Measurements from ENCODE around the gene KCTD7. TPM values are rescaled to one million over a fixed set of nuclear protein-coding genes. Genes with fewer than 3 reads are reported as not detected.
"Not testable (repeated sequence)": the region's sequence is repeated elsewhere in the genome, so short reads cannot be mapped to it uniquely, and the experiment has no call there.

Gene KCTD7
- 18.3 TPM for polyA plus RNA-seq (ENCODE audit: insufficient read length)

GRCh38 chr7:66628361-66629221, at the start of gene KCTD7:
Gene KCTD7 (plus strand): TSS chr7:66628881. CDS start chr7:66629065, 184 bp downstream.
- DNase-seq (ENCODE audit: low read depth): peak; percentile 85

GRCh38 chr7:66580380-66580779, 48.3 kb upstream of the KCTD7 start:
- not testable (repeated sequence) for DNase-seq (ENCODE audit: low read depth)

- not testable (repeated sequence) for DNase-seq (ENCODE audit: low read depth)
Measured at GRCh38 chr7:66582816-66583489, 45.7 kb upstream of the KCTD7 start.

GRCh38 chr7:66583490-66584110, 45.1 kb upstream of the KCTD7 start:
- DNase-seq (ENCODE audit: low read depth): no peak

GRCh38 chr7:66586181-66586580, 42.5 kb upstream of the KCTD7 start:
- DNase-seq (ENCODE audit: low read depth): no peak

GRCh38 chr7:66588226-66588625, 40.5 kb upstream of the KCTD7 start:
- not testable (repeated sequence) for DNase-seq (ENCODE audit: low read depth)

- not testable (repeated sequence) for DNase-seq (ENCODE audit: low read depth)
Measured at GRCh38 chr7:66588856-66589570, 39.7 kb upstream of the KCTD7 start.

- DNase-seq (ENCODE audit: low read depth): not testable (repeated sequence)
Measured at GRCh38 chr7:66590302-66591057, 38.2 kb upstream of the KCTD7 start.

GRCh38 chr7:66591058-66591798, 37.5 kb upstream of the KCTD7 start:
- not testable (repeated sequence) for DNase-seq (ENCODE audit: low read depth)

GRCh38 chr7:66591799-66592596, 36.7 kb upstream of the KCTD7 start:
- DNase-seq (ENCODE audit: low read depth): peak; percentile 82

GRCh38 chr7:66592597-66593146, 36.0 kb upstream of the KCTD7 start:
- not testable (repeated sequence) for DNase-seq (ENCODE audit: low read depth)

GRCh38 chr7:66594082-66594481, 34.6 kb upstream of the KCTD7 start:
- not testable (repeated sequence) for DNase-seq (ENCODE audit: low read depth)

GRCh38 chr7:66597461-66597860, 31.2 kb upstream of the KCTD7 start:
- no peak for DNase-seq (ENCODE audit: low read depth)

- no peak for DNase-seq (ENCODE audit: low read depth)
Measured at GRCh38 chr7:66602159-66602558, 26.5 kb upstream of the KCTD7 start.

- no peak for DNase-seq (ENCODE audit: low read depth)
Measured at GRCh38 chr7:66604198-66604597, 24.5 kb upstream of the KCTD7 start.

GRCh38 chr7:66606540-66607291, 22.0 kb upstream of the KCTD7 start:
- DNase-seq (ENCODE audit: low read depth): not testable (repeated sequence)

- no peak for DNase-seq (ENCODE audit: low read depth)
Measured at GRCh38 chr7:66609176-66609575, 19.5 kb upstream of the KCTD7 start.

GRCh38 chr7:66614596-66614995, 14.1 kb upstream of the KCTD7 start:
- not testable (repeated sequence) for DNase-seq (ENCODE audit: low read depth)

Data from forelimb muscle (tissue), 1 donor.